ENCODE data around the gene CYP2F1. TPM values are rescaled to one million over a fixed set of nuclear protein-coding genes. Genes with fewer than 3 reads are reported as not detected.
"Not testable (repeated sequence)": the region's sequence is repeated elsewhere in the genome, so short reads cannot be mapped to it uniquely, and the experiment has no call there.

Gene CYP2F1
- total RNA-seq, 1 donor: not detected

DNA sequence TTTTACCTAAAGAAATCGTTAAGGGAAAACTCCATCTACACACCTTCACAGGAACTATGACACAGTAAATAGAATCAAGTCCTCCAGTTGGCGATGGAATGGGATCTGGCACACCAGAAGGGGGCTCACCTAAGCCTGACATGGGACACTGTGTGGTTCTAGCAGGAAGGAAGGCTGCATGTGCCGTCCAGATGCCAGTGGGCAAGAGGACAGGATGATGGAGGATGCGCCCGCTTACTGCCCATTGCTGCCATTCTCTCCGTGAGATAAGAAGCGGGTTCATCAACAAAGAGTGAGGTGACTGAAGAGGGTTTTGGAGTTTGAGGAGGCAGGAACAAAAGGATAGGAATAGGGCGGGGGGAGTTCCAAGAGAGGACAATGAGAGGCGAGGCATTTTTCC lies 2.9 kb upstream of the CYP2F1 start:
- TF ChIP-seq, protein P1, sequence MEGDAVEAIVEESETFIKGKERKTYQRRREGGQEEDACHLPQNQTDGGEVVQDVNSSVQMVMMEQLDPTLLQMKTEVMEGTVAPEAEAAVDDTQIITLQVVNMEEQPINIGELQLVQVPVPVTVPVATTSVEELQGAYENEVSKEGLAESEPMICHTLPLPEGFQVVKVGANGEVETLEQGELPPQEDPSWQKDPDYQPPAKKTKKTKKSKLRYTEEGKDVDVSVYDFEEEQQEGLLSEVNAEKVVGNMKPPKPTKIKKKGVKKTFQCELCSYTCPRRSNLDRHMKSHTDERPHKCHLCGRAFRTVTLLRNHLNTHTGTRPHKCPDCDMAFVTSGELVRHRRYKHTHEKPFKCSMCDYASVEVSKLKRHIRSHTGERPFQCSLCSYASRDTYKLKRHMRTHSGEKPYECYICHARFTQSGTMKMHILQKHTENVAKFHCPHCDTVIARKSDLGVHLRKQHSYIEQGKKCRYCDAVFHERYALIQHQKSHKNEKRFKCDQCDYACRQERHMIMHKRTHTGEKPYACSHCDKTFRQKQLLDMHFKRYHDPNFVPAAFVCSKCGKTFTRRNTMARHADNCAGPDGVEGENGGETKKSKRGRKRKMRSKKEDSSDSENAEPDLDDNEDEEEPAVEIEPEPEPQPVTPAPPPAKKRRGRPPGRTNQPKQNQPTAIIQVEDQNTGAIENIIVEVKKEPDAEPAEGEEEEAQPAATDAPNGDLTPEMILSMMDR (IDR thresholded peaks at IDR 0.05; ENCODE audit: insufficient read depth, low read length): no peak
- DNase-seq (ENCODE audit: low read depth): no peak
- H3K4me3 ChIP-seq (ENCODE audit: low read depth, low read length): no peak overlapping the region

DNA sequence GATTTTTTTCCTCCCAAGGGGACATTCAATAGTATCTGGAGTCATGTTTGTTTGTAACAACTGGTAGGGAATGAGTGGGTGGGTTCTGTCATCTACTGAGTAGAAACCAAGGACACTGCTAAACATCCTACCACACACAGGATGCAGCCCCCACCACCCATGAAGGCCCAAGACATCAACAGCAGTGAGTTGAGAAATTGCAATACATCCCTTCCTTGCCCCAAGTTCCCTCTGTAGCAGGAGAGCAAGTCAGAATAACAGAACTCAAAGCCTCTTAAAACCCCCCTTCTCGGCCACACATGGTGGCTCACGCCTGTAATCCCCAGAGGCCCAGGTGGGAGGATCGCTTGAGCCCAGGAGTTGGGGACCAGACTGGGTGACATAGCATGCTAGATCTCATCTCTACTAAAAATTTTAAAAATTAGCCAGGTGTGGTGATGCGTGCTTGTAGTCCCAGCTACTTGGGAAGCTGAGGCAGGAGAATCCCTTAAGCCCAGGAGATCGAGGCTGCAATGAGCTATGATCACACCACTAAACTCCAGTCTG lies 2.4 kb upstream of the CYP2F1 start:
- DNase-seq (ENCODE audit: low read depth): no peak
- no peak overlapping the region for H3K4me3 ChIP-seq (ENCODE audit: low read depth, low read length)
- TF ChIP-seq, protein P1 (IDR thresholded peaks at IDR 0.05; ENCODE audit: insufficient read depth, low read length): no peak

DNA sequence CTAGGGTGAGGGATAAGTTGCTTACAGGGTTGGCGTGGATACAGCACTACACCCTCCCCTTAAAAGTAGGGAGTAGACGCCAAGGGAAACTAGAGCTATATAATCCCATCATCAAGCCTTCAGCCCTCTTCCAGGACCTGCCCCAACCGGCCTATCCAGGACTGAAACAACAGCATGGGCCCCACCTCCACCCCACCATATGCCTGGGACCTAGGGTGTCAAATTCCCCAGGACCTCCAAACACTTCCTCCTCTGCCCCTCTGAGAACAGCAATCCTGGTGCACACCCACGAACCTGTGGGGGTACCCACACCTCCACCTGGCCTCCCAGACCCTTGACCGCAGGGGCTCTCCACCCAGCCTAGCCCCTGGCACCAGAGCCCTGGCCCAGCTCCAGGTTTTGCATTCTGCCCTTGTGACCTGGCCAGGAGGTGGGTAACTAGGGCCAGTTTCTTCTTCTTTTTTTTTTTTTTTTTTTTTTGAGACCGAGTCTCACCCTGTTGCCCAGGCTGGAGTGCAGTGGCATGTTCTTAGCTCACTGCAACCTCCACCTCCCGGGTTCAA lies 1.4 kb upstream of the CYP2F1 start:
- no peak for DNase-seq (ENCODE audit: low read depth)
- TF ChIP-seq, protein P1 (IDR thresholded peaks at IDR 0.05; ENCODE audit: insufficient read depth, low read length): no peak
- no peak overlapping the region for H3K4me3 ChIP-seq (ENCODE audit: low read depth, low read length)

GRCh38 chr19:41116261-41116660 lies 2.0 kb downstream of the CYP2F1 start:
- H3K4me3 ChIP-seq (ENCODE audit: low read depth, low read length): no peak overlapping the region
- no peak for DNase-seq (ENCODE audit: low read depth)
- TF ChIP-seq, protein P1 (IDR thresholded peaks at IDR 0.05; ENCODE audit: insufficient read depth, low read length): no peak

- not testable (repeated sequence) for DNase-seq (ENCODE audit: low read depth)
These were observed 7.0 kb downstream of the CYP2F1 start for GRCh38 chr19:41120929-41121911.

DNA sequence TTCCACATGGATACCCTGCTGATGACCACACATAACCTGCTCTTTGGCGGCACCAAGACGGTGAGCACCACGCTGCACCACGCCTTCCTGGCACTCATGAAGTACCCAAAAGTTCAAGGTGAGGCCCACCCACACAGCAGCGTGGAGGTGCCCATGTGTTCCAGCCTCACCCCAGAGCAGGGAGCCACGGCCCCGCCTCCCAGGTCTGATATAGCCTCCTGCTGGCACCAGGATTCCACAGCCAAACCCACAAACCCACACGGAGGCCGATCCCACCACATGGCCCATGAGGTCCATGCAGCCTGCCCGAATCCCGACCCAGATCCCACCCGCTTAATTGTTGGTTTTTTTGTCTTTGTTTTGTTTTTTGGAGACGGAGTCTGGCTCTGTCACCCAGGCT lies 8.6 kb downstream of the CYP2F1 start:
- H3K4me3 ChIP-seq (ENCODE audit: low read depth, low read length); DNase-seq (ENCODE audit: low read depth): not testable (repeated sequence)

More at GRCh38 chr19:41120929-41121911, 7.0 kb downstream of the CYP2F1 start:
- H3K4me3 ChIP-seq (ENCODE audit: low read depth, low read length): not testable (repeated sequence)

GRCh38 chr19:41123716-41124294 lies 9.6 kb downstream of the CYP2F1 start:
- no peak for DNase-seq (ENCODE audit: low read depth)
- H3K4me3 ChIP-seq (ENCODE audit: low read depth, low read length): no peak overlapping the region
- TF ChIP-seq, protein P1 (IDR thresholded peaks at IDR 0.05; ENCODE audit: insufficient read depth, low read length): no peak

Data from fibroblast of the aortic adventitia (primary cell).